HEK293 (cell line): ENCODE data around the gene WAPL.

Source experiments
- CTCF ChIA-PET: fragments of 350-600 bp; formaldehyde crosslinking; extraction: SDS; loops from one replicate; lab custom pipeline; 2021; ENCODE audit warnings: antibody characterized with exemption; lab: Yijun Ruan, JAX
- POLR2A ChIA-PET: fragments of 300-600 bp; formaldehyde crosslinking; extraction: SDS; loops from one replicate; lab custom pipeline; 2020; ENCODE audit warnings: antibody characterized with exemption, inconsistent platforms; lab: Yijun Ruan, JAX
- H3K27ac ChIP-seq: fragments of 200-500 bp; sonication (Bioruptor generic); 2 replicates; pipeline ENCODE4 v1.5.1; 2014; ENCODE audit warnings: low read depth, low read length, control low read depth, inconsistent platforms; ENCODE audit errors: extremely low read depth
- H3K36me3 ChIP-seq, 2 experiments: fragments of 200-500 bp in 1 of 2; sonication (Bioruptor generic) in 1 of 2; 1 replicate in 1 of 2; 2 replicates in 1 of 2; pipeline ENCODE4 v1.5.1; 2014 to 2017; ENCODE audit warnings: inconsistent platforms in 2 of 2, low read length in 2 of 2; ENCODE audit not compliant: control insufficient read depth in 2 of 2, insufficient read depth in 1 of 2
- H3K4me1 ChIP-seq: fragments of 200-500 bp; sonication (Bioruptor generic); 2 replicates; pipeline ENCODE4 v1.5.1; 2014; ENCODE audit warnings: mild to moderate bottlenecking, low read length, inconsistent platforms; ENCODE audit not compliant: control insufficient read depth, insufficient read depth
- H3K4me3 ChIP-seq: 2 replicates; pipeline ENCODE4 v1.5.1; 2011; ENCODE audit warnings: low read depth, mild to moderate bottlenecking, control low read depth, low read length, moderate library complexity
- H3K9me3 ChIP-seq: fragments of 200-500 bp; sonication (Bioruptor generic); 2 replicates; pipeline ENCODE4 v1.5.1; 2014; ENCODE audit warnings: low read depth, low read length, inconsistent platforms; ENCODE audit not compliant: control insufficient read depth, insufficient read depth
- BCL11B ChIP-seq: fragments of 450-650 bp; formaldehyde crosslinking; IDR thresholded peaks from 2 replicates; pipeline ENCODE4 v1.5.1; 2016; ENCODE audit warnings: low read depth, missing biosample characterization, missing genetic modification characterization
- GLI2 ChIP-seq: fragments of 450-650 bp; formaldehyde crosslinking; IDR thresholded peaks from 2 replicates; pipeline ENCODE4; 2017; ENCODE audit warnings: missing biosample characterization, missing genetic modification characterization, low read depth, borderline replicate concordance
- KLF7 ChIP-seq: fragments of 450-650 bp; formaldehyde crosslinking; IDR thresholded peaks from 2 replicates; pipeline ENCODE4 v1.5.1; 2016; ENCODE audit warnings: missing biosample characterization, missing genetic modification characterization, borderline replicate concordance
- RBAK ChIP-seq: fragments of 450-650 bp; formaldehyde crosslinking; IDR thresholded peaks from 2 replicates; pipeline ENCODE4 v1.5.1; 2016; ENCODE audit warnings: missing biosample characterization, missing genetic modification characterization
- SCRT2 ChIP-seq: fragments of 450-650 bp; formaldehyde crosslinking; IDR thresholded peaks from 2 replicates; pipeline ENCODE4 v1.5.1; 2016; ENCODE audit warnings: missing biosample characterization, missing genetic modification characterization
- SETDB1 ChIP-seq: IDR thresholded peaks from one replicate; pipeline ENCODE4 v1.6.1; 2017; ENCODE audit warnings: mild to moderate bottlenecking, low read length, moderate library complexity, mixed read lengths; ENCODE audit not compliant: insufficient read length
- TCF7L2 ChIP-seq: IDR thresholded peaks from 2 replicates; pipeline ENCODE4 v1.6.1; 2011; ENCODE audit warnings: low read depth, mild to moderate bottlenecking, inconsistent platforms, low read length, moderate library complexity, borderline replicate concordance
- TRIM28 ChIP-seq: IDR thresholded peaks from 2 replicates; pipeline ENCODE4 v1.6.1; 2011; ENCODE audit warnings: low read length, control low read depth, borderline replicate concordance
- YY2 ChIP-seq: fragments of 450-650 bp; formaldehyde crosslinking; IDR thresholded peaks from 2 replicates; pipeline ENCODE4 v1.5.1; 2016; ENCODE audit warnings: missing biosample characterization, missing genetic modification characterization
- ZBTB1 ChIP-seq: fragments of 450-650 bp; formaldehyde crosslinking; IDR thresholded peaks from 2 replicates; pipeline ENCODE4 v1.5.1; 2016; ENCODE audit warnings: missing biosample characterization, missing genetic modification characterization
- ZBTB10 ChIP-seq: fragments of 450-650 bp; formaldehyde crosslinking; IDR thresholded peaks from 2 replicates; pipeline ENCODE4 v1.5.1; 2016; ENCODE audit warnings: missing biosample characterization, missing genetic modification characterization
- ZBTB11 ChIP-seq: fragments of 450-650 bp; formaldehyde crosslinking; conservative IDR thresholded peaks from 2 replicates; pipeline ENCODE4 v1.5.1; 2016; ENCODE audit warnings: low read depth, missing biosample characterization, missing genetic modification characterization
- ZIC2 ChIP-seq: fragments of 450-650 bp; formaldehyde crosslinking; IDR thresholded peaks from 2 replicates; pipeline ENCODE4 v1.5.1; 2016; ENCODE audit warnings: missing biosample characterization, missing genetic modification characterization
- ZNF138 ChIP-seq: fragments of 450-650 bp; formaldehyde crosslinking; IDR thresholded peaks from 2 replicates; pipeline ENCODE4 v1.5.1; 2016; ENCODE audit warnings: missing biosample characterization, missing genetic modification characterization, borderline replicate concordance
- ZNF157 ChIP-seq: fragments of 450-650 bp; formaldehyde crosslinking; IDR thresholded peaks from 2 replicates; pipeline ENCODE4 v1.5.1; 2016; ENCODE audit warnings: missing biosample characterization, missing genetic modification characterization
- ZNF16 ChIP-seq: fragments of 450-650 bp; formaldehyde crosslinking; IDR thresholded peaks from 2 replicates; pipeline ENCODE4 v1.5.1; 2016; ENCODE audit warnings: low read depth, missing biosample characterization, missing genetic modification characterization
- ZNF175 ChIP-seq: fragments of 450-650 bp; formaldehyde crosslinking; IDR thresholded peaks from 2 replicates; pipeline ENCODE4 v1.5.1; 2016; ENCODE audit warnings: missing biosample characterization, missing genetic modification characterization
- ZNF202 ChIP-seq: fragments of 450-650 bp; formaldehyde crosslinking; IDR thresholded peaks from 2 replicates; pipeline ENCODE4 v1.5.1; 2016; ENCODE audit warnings: missing biosample characterization, missing genetic modification characterization, borderline replicate concordance
- ZNF223 ChIP-seq: fragments of 450-650 bp; formaldehyde crosslinking; IDR thresholded peaks from 2 replicates; pipeline ENCODE4 v1.5.1; 2016; ENCODE audit warnings: missing biosample characterization, missing genetic modification characterization
- ZNF26 ChIP-seq: fragments of 450-650 bp; formaldehyde crosslinking; IDR thresholded peaks from 2 replicates; pipeline ENCODE4 v1.5.1; 2016; ENCODE audit warnings: missing biosample characterization, missing genetic modification characterization
- ZNF302 ChIP-seq: fragments of 450-650 bp; formaldehyde crosslinking; IDR thresholded peaks from 2 replicates; pipeline ENCODE4 v1.5.1; 2016; ENCODE audit warnings: missing biosample characterization, missing genetic modification characterization, low read depth
- ZNF311 ChIP-seq: fragments of 450-650 bp; formaldehyde crosslinking; IDR thresholded peaks from 2 replicates; pipeline ENCODE4 v1.5.1; 2017; ENCODE audit warnings: missing biosample characterization, missing genetic modification characterization, borderline replicate concordance
- ZNF341 ChIP-seq: fragments of 450-650 bp; formaldehyde crosslinking; IDR thresholded peaks from 2 replicates; pipeline ENCODE4; 2016; ENCODE audit warnings: low read depth, missing biosample characterization, missing genetic modification characterization
- ZNF350 ChIP-seq: fragments of 450-650 bp; formaldehyde crosslinking; IDR thresholded peaks from 2 replicates; pipeline ENCODE4 v1.5.0; 2017; ENCODE audit warnings: missing biosample characterization, mild to moderate bottlenecking, missing genetic modification characterization
- ZNF473 ChIP-seq: fragments of 450-650 bp; formaldehyde crosslinking; IDR thresholded peaks from 2 replicates; pipeline ENCODE4 v1.5.1; 2017; ENCODE audit warnings: missing biosample characterization, missing genetic modification characterization
- ZNF529 ChIP-seq: fragments of 450-650 bp; formaldehyde crosslinking; IDR thresholded peaks from 2 replicates; pipeline ENCODE4 v1.5.1; 2017; ENCODE audit warnings: missing genetic modification characterization, missing biosample characterization; ENCODE audit not compliant: insufficient replicate concordance
- ZNF585B ChIP-seq: fragments of 450-650 bp; formaldehyde crosslinking; IDR thresholded peaks from 2 replicates; pipeline ENCODE4 v1.5.1; 2016; ENCODE audit warnings: missing biosample characterization, missing genetic modification characterization
- ZNF596 ChIP-seq: fragments of 450-650 bp; IDR thresholded peaks from 2 replicates; pipeline ENCODE4 v1.5.0; 2018; ENCODE audit warnings: missing biosample characterization, mild to moderate bottlenecking, missing genetic modification characterization, moderate library complexity
- TF ChIP-seq, protein P1 (sequence below): fragments of 450-650 bp; formaldehyde crosslinking; IDR thresholded peaks from 2 replicates; pipeline ENCODE4 v1.5.1; 2017; ENCODE audit warnings: missing biosample characterization, missing genetic modification characterization

The WAPL gene

GRCh38 chr10:86446440-86446839 is 75.2 kb downstream of the WAPL start:
- H3K27ac ChIP-seq = no peak overlapping the region
- no peaks in the 10 kb centered on the region for H3K9me3 ChIP-seq
- CTCF ChIA-PET = no interaction called here
- TF ChIP-seq ZNF529 = no peak
- TF ChIP-seq RBAK = no peak
- TF ChIP-seq ZNF311 (tag by site-specific recombination) = no peak
- TF ChIP-seq ZIC2 (tag by site-specific recombination) = no peak
- TF ChIP-seq TCF7L2 = no peak
- TF ChIP-seq ZNF473 (tag by site-specific recombination) = no peak
- no peak for TF ChIP-seq ZNF26 (tag by site-specific recombination)
- TF ChIP-seq ZNF350 (tag by site-specific recombination) = no peak
- TF ChIP-seq YY2 (tag by site-specific recombination) = no peak
- TF ChIP-seq SCRT2 = no peak
- no peak for TF ChIP-seq ZNF202
- TF ChIP-seq ZBTB11 (tag by site-specific recombination) = no peak
- TF ChIP-seq ZNF596 = no peak
- TF ChIP-seq ZNF223 (tag by site-specific recombination) = no peak
- TF ChIP-seq, protein P1, sequence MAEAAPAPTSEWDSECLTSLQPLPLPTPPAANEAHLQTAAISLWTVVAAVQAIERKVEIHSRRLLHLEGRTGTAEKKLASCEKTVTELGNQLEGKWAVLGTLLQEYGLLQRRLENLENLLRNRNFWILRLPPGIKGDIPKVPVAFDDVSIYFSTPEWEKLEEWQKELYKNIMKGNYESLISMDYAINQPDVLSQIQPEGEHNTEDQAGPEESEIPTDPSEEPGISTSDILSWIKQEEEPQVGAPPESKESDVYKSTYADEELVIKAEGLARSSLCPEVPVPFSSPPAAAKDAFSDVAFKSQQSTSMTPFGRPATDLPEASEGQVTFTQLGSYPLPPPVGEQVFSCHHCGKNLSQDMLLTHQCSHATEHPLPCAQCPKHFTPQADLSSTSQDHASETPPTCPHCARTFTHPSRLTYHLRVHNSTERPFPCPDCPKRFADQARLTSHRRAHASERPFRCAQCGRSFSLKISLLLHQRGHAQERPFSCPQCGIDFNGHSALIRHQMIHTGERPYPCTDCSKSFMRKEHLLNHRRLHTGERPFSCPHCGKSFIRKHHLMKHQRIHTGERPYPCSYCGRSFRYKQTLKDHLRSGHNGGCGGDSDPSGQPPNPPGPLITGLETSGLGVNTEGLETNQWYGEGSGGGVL = no peak
- TF ChIP-seq, all 188 proteins: peak for 0
- H3K4me3 ChIP-seq = no peak overlapping the region
- POLR2A ChIA-PET = no interaction called here
- peaks cover 61 to 89% of the 10 kb centered on the region in 2 experiments for H3K36me3 ChIP-seq
- H3K4me1 ChIP-seq = no peaks in the 10 kb centered on the region

GRCh38 chr10:86443936-86444335 is 77.7 kb downstream of the WAPL start:
- CTCF ChIA-PET = no interaction called here
- no peaks in the 10 kb centered on the region for H3K9me3 ChIP-seq
- no peak overlapping the region for H3K4me3 ChIP-seq
- H3K27ac ChIP-seq = no peak overlapping the region
- H3K4me1 ChIP-seq = peaks cover 7% of the 10 kb centered on the region; the same call in 1 of the 2 replicates
- H3K36me3 ChIP-seq = peaks cover 52 to 87% of the 10 kb centered on the region in 2 experiments
- POLR2A ChIA-PET = no interaction called here
- TF ChIP-seq ZNF302 (tag by site-specific recombination) = no peak
- no peak for TF ChIP-seq BCL11B (tag by site-specific recombination)
- TF ChIP-seq ZNF585B (tag by site-specific recombination) = no peak
- TF ChIP-seq ZNF16 = no peak
- TF ChIP-seq TRIM28 = no peak
- TF ChIP-seq ZNF157 (tag by site-specific recombination) = no peak
- TF ChIP-seq KLF7 (tag by site-specific recombination) = no peak
- no peak for TF ChIP-seq GLI2 (tag by site-specific recombination)
- no peak for TF ChIP-seq SETDB1
- no peak for TF ChIP-seq ZBTB1 (tag by site-specific recombination)
- TF ChIP-seq ZNF341 (tag by site-specific recombination) = no peak
- TF ChIP-seq ZNF138 (tag by site-specific recombination) = no peak
- no peak for TF ChIP-seq ZNF175
- no peak for TF ChIP-seq ZNF596
- TF ChIP-seq ZBTB10 (tag by site-specific recombination) = no peak
